Hepatocyte (in vitro differentiated cells): ENCODE measurements around the gene AHCYL2. TPM values are rescaled to one million over a fixed set of nuclear protein-coding genes. Genes with fewer than 3 reads are reported as not detected.
"Not testable (repeated sequence)": the region's sequence is repeated elsewhere in the genome, so short reads cannot be mapped to it uniquely, and the experiment has no call there.

Experiments
- DNase-seq: peaks from one replicate; pipeline ENCODE4 v3.0.0-alpha.2; 2016; ENCODE audit warnings: low spot score
- H2AFZ ChIP-seq: fragments of 200-600 bp; sonication (generic); 2 replicates; pipeline ENCODE4 v1.6.0; 2016; ENCODE audit warnings: antibody characterized with exemption, mild to moderate bottlenecking
- H3K27ac ChIP-seq: fragments of 200-600 bp; sonication (generic); 2 replicates; pipeline ENCODE4 v1.5.1; 2016; ENCODE audit warnings: mild to moderate bottlenecking
- H3K27me3 ChIP-seq: fragments of 200-600 bp; sonication (generic); 2 replicates; pipeline ENCODE4 v1.6.1; 2016
- H3K36me3 ChIP-seq: fragments of 200-600 bp; sonication (generic); replicated peaks from 2 replicates; pipeline ENCODE4 v1.5.1; 2016; ENCODE audit warnings: low read depth; ENCODE audit not compliant: insufficient read depth
- H3K4me1 ChIP-seq: fragments of 200-600 bp; sonication (generic); 2 replicates; pipeline ENCODE4 v1.5.1; 2016; ENCODE audit warnings: mild to moderate bottlenecking, moderate library complexity; ENCODE audit not compliant: insufficient read depth
- H3K4me2 ChIP-seq: fragments of 200-600 bp; sonication (generic); 2 replicates; pipeline ENCODE4 v1.6.0; 2016
- H3K4me3 ChIP-seq: fragments of 200-600 bp; sonication (generic); 2 replicates; pipeline ENCODE4 v1.5.1; 2016; ENCODE audit warnings: mild to moderate bottlenecking
- H3K79me2 ChIP-seq: fragments of 200-600 bp; sonication (generic); 2 replicates; pipeline ENCODE4 v1.6.0; 2017; ENCODE audit warnings: mild to moderate bottlenecking
- H3K9me2 ChIP-seq: fragments of 200-600 bp; sonication (generic); replicated peaks from 2 replicates; pipeline ENCODE4 v1.6.0; 2017; ENCODE audit warnings: mild to moderate bottlenecking; ENCODE audit not compliant: insufficient read depth
- H3K9me3 ChIP-seq: fragments of 200-600 bp; sonication (generic); 2 replicates; pipeline ENCODE4 v1.5.1; 2016; ENCODE audit warnings: low read depth, mild to moderate bottlenecking
- H4K20me1 ChIP-seq: fragments of 200-600 bp; sonication (generic); 2 replicates; pipeline ENCODE4 v1.6.0; 2016; ENCODE audit warnings: mild to moderate bottlenecking; ENCODE audit not compliant: insufficient read depth, poor library complexity, severe bottlenecking
- CTCF ChIP-seq: fragments of 200-600 bp; sonication (generic); IDR thresholded peaks from 2 replicates; pipeline ENCODE4 v1.5.1; 2016; ENCODE audit warnings: antibody characterized with exemption, mild to moderate bottlenecking; ENCODE audit not compliant: poor library complexity
- EZH2 ChIP-seq: fragments of 200-600 bp; sonication (generic); IDR thresholded peaks from 2 replicates; pipeline ENCODE4 v1.6.1; 2016; ENCODE audit warnings: antibody characterized with exemption, mild to moderate bottlenecking, borderline replicate concordance
- EZH2phosphoT487 ChIP-seq: fragments of 200-600 bp; sonication (generic); IDR thresholded peaks from one replicate; pipeline ENCODE4 v1.6.1; 2018; ENCODE audit warnings: antibody characterized with exemption, mild to moderate bottlenecking, low read depth, moderate library complexity; ENCODE audit not compliant: unreplicated experiment, severe bottlenecking
- WGBS: methylation state at CpG from one replicate; pipeline ENCODE4 v1.1.6; 2016; ENCODE audit warnings: low lambda C conversion rate; ENCODE audit errors: missing lambda C conversion rate; 5-methylcytosine and 5-hydroxymethylcytosine counted together
- polyA plus RNA-seq: library from polyadenylated mRNA; unstranded; fragments of >200 nt; fragmentation: Nextera tagmentation; extraction: Ambion mirVana; gene quantifications from 2 replicates; pipeline ENCODE4 v1.2.1, GENCODE V29; 2016
- small RNA-seq: library from RNA; depleted of rRNA; stranded (forward); fragments of <200 nt; gene quantifications from one replicate; pipeline ENCODE3, GENCODE V24; 2014
- total RNA-seq: library from RNA; depleted of rRNA; stranded (reverse); fragments of >200 nt; gene quantifications from 2 replicates; pipeline ENCODE4 v1.2.3, GENCODE V29; 2014

AHCYL2 gene
- total and polyA plus RNA-seq, 2 experiments from 2014 or later: 13.7 to 20.0 TPM

- Histone ChIP-seq H4K20me1 (no peaks in the 10 kb centered on the region), H3K27me3 (no peaks in the 10 kb centered on the region), H2AFZ (no peak overlapping the region), H3K9me3 (no peaks in the 10 kb centered on the region), H3K27ac (no peak overlapping the region), H3K4me1 (no peaks in the 10 kb centered on the region), H3K4me2 (no peak overlapping the region), H3K79me2 (no peaks in the 10 kb centered on the region), H3K4me3 (no peak overlapping the region), H3K9me2 (no peaks in the 10 kb centered on the region), H3K36me3 (no peaks in the 10 kb centered on the region)
- WGBS: 55% methylated on average over 1 of the region's 1 CpG
- no peak for DNase-seq
- no peak for TF ChIP-seq EZH2phosphoT487
- TF ChIP-seq EZH2: no peak
These were observed 245.6 kb downstream of the AHCYL2 start for GRCh38 chr7:129470411-129470810.

GRCh38 chr7:129471402-129471827 is 246.6 kb downstream of the AHCYL2 start:
- no peaks in the 10 kb centered on the region for H4K20me1 ChIP-seq
- H3K4me3 ChIP-seq: no peak overlapping the region
- DNase-seq: no peak
- H3K4me1 ChIP-seq: no peaks in the 10 kb centered on the region
- no peaks in the 10 kb centered on the region for H3K9me2 ChIP-seq
- H3K27ac ChIP-seq: no peak overlapping the region
- TF ChIP-seq CTCF: no peak
- no peak for TF ChIP-seq EZH2
- TF ChIP-seq EZH2phosphoT487: no peak
- H3K36me3 ChIP-seq: no peaks in the 10 kb centered on the region
- H3K4me2 ChIP-seq: no peak overlapping the region
- no peaks in the 10 kb centered on the region for H3K9me3 ChIP-seq
- no peak overlapping the region for H2AFZ ChIP-seq
- H3K27me3 ChIP-seq: no peaks in the 10 kb centered on the region
- no peaks in the 10 kb centered on the region for H3K79me2 ChIP-seq

- not testable (repeated sequence) for DNase-seq, H3K79me2 ChIP-seq, H3K9me3 ChIP-seq, H3K4me3 ChIP-seq, H2AFZ ChIP-seq, H3K27ac ChIP-seq, H3K4me2 ChIP-seq, H4K20me1 ChIP-seq, H3K4me1 ChIP-seq, H3K36me3 ChIP-seq, H3K27me3 ChIP-seq, H3K9me2 ChIP-seq
- 95% methylated on average over 6 of the region's 27 CpGs for whole genome bisulfite sequencing
These were observed 251.1 kb downstream of the AHCYL2 start for GRCh38 chr7:129475931-129476330.

GRCh38 chr7:129476398-129476797 is 251.6 kb downstream of the AHCYL2 start:
- H3K36me3 ChIP-seq, H3K79me2 ChIP-seq, DNase-seq, H2AFZ ChIP-seq, H3K4me3 ChIP-seq, H3K9me2 ChIP-seq, H3K4me1 ChIP-seq, H3K9me3 ChIP-seq, H3K4me2 ChIP-seq, H3K27me3 ChIP-seq, H4K20me1 ChIP-seq, H3K27ac ChIP-seq: not testable (repeated sequence)
- WGBS: 95% methylated on average over 19 of the region's 27 CpGs

Small RNAs within 50 kb of the gene (small RNA-seq; reads per million reads assigned to genes)
- gene AC009244.1 (not detected), gene SNRPGP3 (not detected)

Other genes starting within 250 kb of the AHCYL2 start
- gene TNPO3, start 169.9 kb upstream of the AHCYL2 start, total RNA-seq: 32.2 and 35.4 TPM in 2 replicates
- 19.9 and 20.3 TPM in 2 replicates for gene TNPO3, start 169.9 kb upstream of the AHCYL2 start, polyA plus RNA-seq
- gene TSPAN33, start 80.3 kb upstream of the AHCYL2 start, total RNA-seq: 9.6 and 10.4 TPM in 2 replicates
- gene TSPAN33, start 80.3 kb upstream of the AHCYL2 start, polyA plus RNA-seq: 7.3 and 7.8 TPM in 2 replicates
- 46.2 and 48.8 TPM in 2 replicates for gene SMO, start 36.4 kb upstream of the AHCYL2 start, total RNA-seq
- 25.5 and 28.2 TPM in 2 replicates for gene SMO, start 36.4 kb upstream of the AHCYL2 start, polyA plus RNA-seq
- gene STRIP2, start 209.4 kb downstream of the AHCYL2 start, total RNA-seq: 1.1 and 1.4 TPM in 2 replicates
- gene STRIP2, start 209.4 kb downstream of the AHCYL2 start, polyA plus RNA-seq: 0.83 and 1.7 TPM in 2 replicates